Breast epithelium (tissue), 3 donors: Measurements from ENCODE around the gene TMEM209.

Experiments
- CTCF ChIP-seq, 3 donors: fragments of 450-650 bp; IDR thresholded peaks; one replicate each; pipeline ENCODE4 v1.5.1; 2016 to 2017; ENCODE audit warnings: antibody characterized with exemption in 3 of 3, mild to moderate bottlenecking in 3 of 3, moderate library complexity in 3 of 3
- POLR2A ChIP-seq: fragments of 450-650 bp; IDR thresholded peaks from one replicate; pipeline ENCODE4 v1.6.1; 2016; ENCODE audit warnings: antibody characterized with exemption, mild to moderate bottlenecking, moderate library complexity
- POLR2AphosphoS5 ChIP-seq, 3 donors: sonication (generic); formaldehyde crosslinking; IDR thresholded peaks; one replicate each; pipeline ENCODE4 v1.6.1; 2017; ENCODE audit warnings: antibody characterized with exemption in 3 of 3

GRCh38 chr7:130224210-130224609 lies 19.0 kb upstream of the TMEM209 start:
- no peak for TF ChIP-seq CTCF (IDR thresholded peaks at IDR 0.05)
- no peak for TF ChIP-seq POLR2A
- no peak for TF ChIP-seq POLR2AphosphoS5 (IDR thresholded peaks at IDR 0.05)
